Measurements from ENCODE around the gene ATG4D. TPM values are rescaled to one million over a fixed set of nuclear protein-coding genes. Genes with fewer than 3 reads are reported as not detected.

Gene ATG4D
- total RNA-seq, 1 experiment from 2014 or later, result 59.4 TPM

DNA sequence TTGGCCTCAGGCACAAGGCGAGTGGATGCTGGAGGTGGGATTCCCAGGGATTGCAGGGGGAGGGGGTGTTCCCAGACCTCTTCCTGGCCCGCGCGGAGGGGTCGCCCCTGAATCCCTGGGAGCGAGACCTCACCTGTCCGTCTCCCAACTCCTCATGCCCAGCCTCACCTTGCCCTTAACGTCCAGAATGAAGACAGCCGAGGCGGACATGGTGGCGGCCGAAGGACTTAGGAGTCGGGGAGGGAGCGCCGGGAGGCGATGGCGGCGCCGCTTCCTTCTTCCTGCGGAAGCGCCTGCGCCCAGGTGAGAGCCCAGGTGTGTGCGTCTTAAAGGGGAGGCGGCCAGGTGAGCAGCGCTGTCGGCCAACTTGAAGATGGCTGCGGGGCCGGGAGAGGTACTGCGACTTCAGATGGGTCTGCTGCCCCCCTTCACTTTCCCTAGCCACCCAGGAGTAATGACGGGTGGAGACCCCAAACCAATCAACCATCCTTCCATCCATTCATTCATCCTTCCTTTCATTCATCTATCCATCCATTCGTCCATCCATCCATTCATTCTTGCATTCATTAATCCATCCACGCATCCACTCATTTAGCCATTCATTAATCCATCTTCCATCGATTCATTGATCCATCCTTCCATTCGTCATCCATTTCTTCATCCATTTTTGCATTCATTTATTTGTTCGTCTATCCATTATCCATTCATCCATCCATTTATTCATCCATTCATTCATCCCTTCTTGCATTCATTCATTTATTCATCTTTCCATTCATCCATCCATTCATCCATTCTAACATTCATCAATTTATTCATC is 43.5 kb downstream of the ATG4D start, which contains the start of gene AP1M2 (continued):
- TF ChIP-seq ZNF416 (CRISPR knock-in tag; IDR thresholded peaks at IDR 0.05), result no peak
- no peak for TF ChIP-seq TEAD4 (CRISPR knock-in tag; IDR thresholded peaks at IDR 0.05)
- peak; percentile 14; the same call in 1 of the 2 replicates for TF ChIP-seq ZNF121 (CRISPR knock-in tag; IDR thresholded peaks at IDR 0.05)
- TF ChIP-seq, protein P1, sequence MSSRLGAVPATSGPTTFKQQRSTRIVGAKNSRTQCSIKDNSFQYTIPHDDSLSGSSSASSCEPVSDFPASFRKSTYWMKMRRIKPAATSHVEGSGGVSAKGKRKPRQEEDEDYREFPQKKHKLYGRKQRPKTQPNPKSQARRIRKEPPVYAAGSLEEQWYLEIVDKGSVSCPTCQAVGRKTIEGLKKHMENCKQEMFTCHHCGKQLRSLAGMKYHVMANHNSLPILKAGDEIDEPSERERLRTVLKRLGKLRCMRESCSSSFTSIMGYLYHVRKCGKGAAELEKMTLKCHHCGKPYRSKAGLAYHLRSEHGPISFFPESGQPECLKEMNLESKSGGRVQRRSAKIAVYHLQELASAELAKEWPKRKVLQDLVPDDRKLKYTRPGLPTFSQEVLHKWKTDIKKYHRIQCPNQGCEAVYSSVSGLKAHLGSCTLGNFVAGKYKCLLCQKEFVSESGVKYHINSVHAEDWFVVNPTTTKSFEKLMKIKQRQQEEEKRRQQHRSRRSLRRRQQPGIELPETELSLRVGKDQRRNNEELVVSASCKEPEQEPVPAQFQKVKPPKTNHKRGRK (CRISPR knock-in tag; IDR thresholded peaks at IDR 0.05; ENCODE audit: borderline replicate concordance), result no peak
- TF ChIP-seq ESRRA (CRISPR knock-in tag; IDR thresholded peaks at IDR 0.05; ENCODE audit: borderline replicate concordance), result no peak
- no peak for TF ChIP-seq OVOL2 (CRISPR knock-in tag; IDR thresholded peaks at IDR 0.05; ENCODE audit: borderline replicate concordance)
- TF ChIP-seq IRF1 (CRISPR knock-in tag; IDR thresholded peaks at IDR 0.05), result no peak
- TF ChIP-seq ELF4 (CRISPR knock-in tag; IDR thresholded peaks at IDR 0.05; ENCODE audit: low read depth), result no peak
- TF ChIP-seq ZNF232 (CRISPR knock-in tag; IDR thresholded peaks at IDR 0.05), result peak; percentile 62; the same call in 1 of the 2 replicates
- no peak for TF ChIP-seq FOXJ3 (CRISPR knock-in tag; IDR thresholded peaks at IDR 0.05; ENCODE audit: borderline replicate concordance)
- TF ChIP-seq ZBTB21 (CRISPR knock-in tag; IDR thresholded peaks at IDR 0.05; ENCODE audit: borderline replicate concordance), result peak; percentile 35; the same call in 1 of the 2 replicates
- peak; percentile 58 for TF ChIP-seq TEAD1 (CRISPR knock-in tag; IDR thresholded peaks at IDR 0.05)
- TF ChIP-seq GABPB1 (CRISPR knock-in tag; IDR thresholded peaks at IDR 0.05), result no peak
- TF ChIP-seq E2F1 (CRISPR knock-in tag; IDR thresholded peaks at IDR 0.05), result no peak
- peak; percentile 49; the same call in 1 of the 2 replicates for TF ChIP-seq ZBTB43 (CRISPR knock-in tag; IDR thresholded peaks at IDR 0.05)
- TF ChIP-seq NFE2L1 (CRISPR knock-in tag; IDR thresholded peaks at IDR 0.05), result peak; percentile 61; the same call in 1 of the 2 replicates
- no peak for TF ChIP-seq STAT6 (CRISPR knock-in tag; conservative IDR thresholded peaks at IDR 0.05; ENCODE audit: low read depth)
- TF ChIP-seq ZNF396 (CRISPR knock-in tag; IDR thresholded peaks at IDR 0.05; ENCODE audit: borderline replicate concordance), result no peak
- peak; percentile 67; the same call in 1 of the 2 replicates for TF ChIP-seq FOXP1 (CRISPR knock-in tag; IDR thresholded peaks at IDR 0.05; ENCODE audit: borderline replicate concordance)
- TF ChIP-seq ARID4B (CRISPR knock-in tag; IDR thresholded peaks at IDR 0.05; ENCODE audit: borderline replicate concordance), result peak; percentile 69; the same call in 1 of the 2 replicates
- no peak for TF ChIP-seq CBFB (CRISPR knock-in tag; IDR thresholded peaks at IDR 0.05; ENCODE audit: low read depth)
- TF ChIP-seq ZNF671 (CRISPR knock-in tag; IDR thresholded peaks at IDR 0.05), result no peak
